Measurements from ENCODE around the gene TMPO.
"Not testable (repeated sequence)": the region's sequence is repeated elsewhere in the genome, so short reads cannot be mapped to it uniquely, and the experiment has no call there.

The TMPO gene

DNA sequence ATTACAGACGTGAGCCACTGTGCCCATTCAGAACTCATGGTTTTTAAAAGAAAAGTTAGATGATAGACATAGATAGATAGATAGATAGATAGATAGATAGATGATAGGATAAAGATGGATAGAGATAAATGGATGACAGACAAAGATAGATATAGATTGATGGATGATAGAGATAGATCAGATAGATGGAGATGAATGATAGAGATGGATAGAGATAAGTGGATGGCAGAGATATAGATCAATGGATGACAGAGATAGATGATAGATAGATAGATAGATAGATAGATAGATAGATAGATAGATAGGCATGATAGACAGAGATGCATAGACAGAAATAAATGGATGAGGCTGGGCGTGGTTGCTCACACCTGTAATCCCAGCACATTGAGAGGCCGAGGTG lies 64.4 kb downstream of the TMPO start:
- DNase-seq, result no peak

DNA sequence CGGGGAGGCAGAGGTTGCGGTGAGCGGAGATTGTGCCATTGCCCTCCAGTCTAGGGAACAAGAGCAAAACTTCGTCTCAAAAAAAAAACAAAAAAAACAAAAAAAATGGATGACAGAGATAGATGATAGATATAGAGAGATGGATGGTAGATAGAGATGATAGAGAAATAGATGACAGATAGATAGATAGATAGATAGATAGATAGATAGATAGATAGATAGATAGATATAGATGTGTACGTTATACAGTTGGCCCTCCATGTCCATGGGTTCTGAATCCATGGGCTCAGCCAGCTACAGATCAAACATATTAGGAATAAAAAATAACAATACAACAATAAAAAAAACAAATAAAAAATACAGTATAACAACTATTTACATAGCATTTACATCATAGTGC lies 65.3 kb downstream of the TMPO start:
- DNase-seq, result no peak

DNA sequence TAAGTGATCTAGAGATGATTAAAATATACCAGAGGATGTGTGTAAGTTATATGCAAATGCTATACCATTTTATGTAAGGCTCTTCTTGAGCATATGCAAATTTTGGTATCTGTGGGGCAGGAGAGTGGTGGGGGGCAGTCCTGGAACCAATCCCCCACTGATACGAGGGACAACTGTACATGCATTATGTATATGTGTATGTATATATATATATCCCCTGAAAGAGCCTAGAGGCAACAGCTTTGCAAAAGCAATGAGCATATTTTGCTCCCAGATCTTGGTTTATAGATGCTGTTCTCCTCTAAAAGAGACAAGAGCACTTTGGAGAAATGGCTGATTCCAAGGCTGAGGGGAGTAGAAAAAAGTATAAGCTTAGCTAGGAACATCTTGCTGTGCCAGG lies 65.7 kb downstream of the TMPO start:
- DNase-seq, result no peak

GRCh38 chr12:98582093-98582492 lies 66.7 kb downstream of the TMPO start:
- DNase-seq, result peak; percentile 32

- no peak for DNase-seq
Measured at GRCh38 chr12:98587084-98587483, 71.7 kb downstream of the TMPO start.

- DNase-seq, result no peak
Measured at GRCh38 chr12:98591209-98591608, 75.8 kb downstream of the TMPO start.

DNA sequence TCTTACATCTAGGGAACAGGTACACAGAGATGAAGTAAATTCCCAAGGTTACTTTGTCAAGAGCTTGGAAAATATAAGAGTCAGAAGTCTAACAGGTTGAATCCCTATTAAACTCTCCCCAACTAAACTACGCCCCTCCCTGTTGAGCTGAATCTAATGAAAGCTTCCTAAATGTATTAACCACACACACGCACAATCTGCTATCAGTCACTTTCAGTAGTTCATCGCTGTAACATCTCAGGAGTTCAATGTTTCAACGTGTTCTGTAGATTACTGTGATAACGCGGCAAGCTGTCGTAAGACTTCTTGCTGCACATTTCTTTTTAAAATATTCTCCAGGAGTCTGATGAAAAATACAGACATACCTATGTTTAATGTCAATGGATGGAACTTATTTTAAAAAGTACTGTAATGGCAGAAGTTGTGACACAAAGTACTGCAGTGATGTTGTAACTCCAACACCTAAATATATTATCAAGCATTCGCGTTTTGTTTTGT lies 77.5 kb downstream of the TMPO start:
- no peak for DNase-seq

- DNase-seq, result peak; percentile 97
Measured at GRCh38 chr12:98593351-98594049, 78.1 kb downstream of the TMPO start, which contains the start of gene SLC25A3. Gene SLC25A3, plus strand, starts transcription at chr12:98593686. Its CDS starts 293 bp downstream, at chr12:98593979.

- DNase-seq, result peak; percentile 10
Measured at GRCh38 chr12:98594050-98594835, 78.9 kb downstream of the TMPO start.

GRCh38 chr12:98595243-98595988 lies 80.0 kb downstream of the TMPO start:
- peak; percentile 79 for DNase-seq

GRCh38 chr12:98597313-98597712 lies 81.9 kb downstream of the TMPO start:
- DNase-seq, result not testable (repeated sequence)

Measured in fibroblast of skin of right quadriceps (primary cell).